ENCODE measurements around the gene RAB10. TPM values are rescaled to one million over a fixed set of nuclear protein-coding genes. Genes with fewer than 3 reads are reported as not detected.

Gene RAB10
- total and polyA plus RNA-seq, 9 of the 15 experiments (the other 6 are each of a cell fraction or from before 2014, with no cell fraction given), result 25.1 to 214 (median 157) TPM

DNA sequence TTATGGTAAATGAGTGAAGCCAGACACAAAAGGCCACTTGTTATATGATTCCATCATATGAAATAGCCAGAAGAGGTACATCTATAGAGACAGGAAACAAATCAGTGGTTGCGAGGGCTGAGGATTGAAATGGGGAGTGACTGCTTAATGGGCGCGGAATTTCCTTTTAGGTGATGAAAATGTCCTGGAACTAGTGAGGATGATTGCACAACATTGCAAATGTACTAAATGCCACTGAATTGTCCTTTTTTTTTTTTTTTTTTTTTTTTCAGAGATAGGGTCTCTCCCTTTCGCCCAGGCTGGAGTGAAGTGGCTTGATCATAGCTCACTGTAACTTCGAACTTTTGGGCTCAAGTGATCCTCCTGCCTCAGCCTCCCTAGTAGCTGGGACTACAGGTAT is 123.7 kb downstream of the RAB10 start:
- ATAC-seq (no peak), DNase-seq (ENCODE audit: extremely low read depth in 1 of 4, low spot score in 3 of 4) (no peak), FAIRE-seq (no peak)
- Histone ChIP-seq H4K20me1 (replicated peaks; ENCODE audit: control insufficient read depth, insufficient read depth, low read length) (no peaks in the 10 kb centered on the region), H3K27me3 (ENCODE audit: control insufficient read depth in 2 of 2, insufficient read depth in 2 of 2, low read length in 2 of 2) (no peaks in the 10 kb centered on the region), H3K9me1 (ENCODE audit: control insufficient read depth, insufficient read depth, low read length) (no peaks in the 10 kb centered on the region), H3K9me3 (replicated peaks; ENCODE audit: control insufficient read depth, insufficient read depth, low read depth, low read length) (no peaks in the 10 kb centered on the region; the same call in none of the 2 replicates), H3K36me3 (ENCODE audit: control insufficient read depth, insufficient read depth, low read length) (no peaks in the 10 kb centered on the region), H3K4me1 (replicated peaks in 1 of 2; ENCODE audit: control insufficient read depth in 2 of 2, insufficient read depth in 2 of 2, low read length in 2 of 2) (no peaks in the 10 kb centered on the region; a peak in 1 of 5 replicates), H3K4me2 (ENCODE audit: insufficient read depth, low read length) (no peak overlapping the region), H3K9ac (ENCODE audit: insufficient read depth in 1 of 2, low read depth in 2 of 2, low read length in 2 of 2) (no peak overlapping the region), H3K27ac (ENCODE audit: extremely low read depth, low read depth, low read length) (no peak overlapping the region), H3K79me2 (ENCODE audit: control insufficient read depth, insufficient read depth, low read length) (no peaks in the 10 kb centered on the region), H3K4me3 (no peak overlapping the region), H2AFZ (ENCODE audit: low read depth, low read length) (no peak overlapping the region)
- WGBS (ENCODE audit: insufficient coverage, low coverage, missing lambda C conversion rate), result 72% methylated on average over 5 of the region's 5 CpGs
- ChIA-PET CTCF (ENCODE audit: low intra/inter-chr PET ratio) (no interaction called here), POLR2A (interaction anchor here (0.5 to 0.7 kb wide), 3 partner anchors 218 to 1941 kb away, joined by 3 read pairs; no protein-coding TSS in a partner anchor)
- in situ Hi-C loops (cut with MboI) (no loop called here), intact Hi-C loops (cut with micrococcal nuclease) (no loop called here)
- no TSS peak for BruUV-seq (replicated peaks)
- TF ChIP-seq, protein P1, sequence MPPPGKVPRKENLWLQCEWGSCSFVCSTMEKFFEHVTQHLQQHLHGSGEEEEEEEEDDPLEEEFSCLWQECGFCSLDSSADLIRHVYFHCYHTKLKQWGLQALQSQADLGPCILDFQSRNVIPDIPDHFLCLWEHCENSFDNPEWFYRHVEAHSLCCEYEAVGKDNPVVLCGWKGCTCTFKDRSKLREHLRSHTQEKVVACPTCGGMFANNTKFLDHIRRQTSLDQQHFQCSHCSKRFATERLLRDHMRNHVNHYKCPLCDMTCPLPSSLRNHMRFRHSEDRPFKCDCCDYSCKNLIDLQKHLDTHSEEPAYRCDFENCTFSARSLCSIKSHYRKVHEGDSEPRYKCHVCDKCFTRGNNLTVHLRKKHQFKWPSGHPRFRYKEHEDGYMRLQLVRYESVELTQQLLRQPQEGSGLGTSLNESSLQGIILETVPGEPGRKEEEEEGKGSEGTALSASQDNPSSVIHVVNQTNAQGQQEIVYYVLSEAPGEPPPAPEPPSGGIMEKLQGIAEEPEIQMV (tag; conservative IDR thresholded peaks at IDR 0.05; ENCODE audit: low read depth), result no peak
- no peak for TF ChIP-seq CEBPG (CRISPR knock-in tag; IDR thresholded peaks at IDR 0.05)
- TF ChIP-seq CEBPG (tag; conservative IDR thresholded peaks at IDR 0.05 in 1 of 2, IDR thresholded peaks at IDR 0.05 in 1 of 2), result peak; percentile 43 to 59; a peak in 2 of 4 replicates
- TF ChIP-seq ZFP30 (CRISPR knock-in tag; IDR thresholded peaks at IDR 0.05; ENCODE audit: borderline replicate concordance), result no peak
- no peak for TF ChIP-seq SETDB1 (IDR thresholded peaks at IDR 0.05; ENCODE audit: low read length)
- TF ChIP-seq PRPF4 (IDR thresholded peaks at IDR 0.05; ENCODE audit: insufficient read depth, low read depth, low read length, poor library complexity, severe bottlenecking), result no peak
- peak; percentile 61; the same call in 1 of the 2 replicates for TF ChIP-seq CEBPB (tag; IDR thresholded peaks at IDR 0.05)
- no peak for TF ChIP-seq ZNF830 (CRISPR knock-in tag; IDR thresholded peaks at IDR 0.05)
